ENCODE measurements around the gene SCAF1.

SCAF1 gene

GRCh38 chr19:49594993-49595818 is 46.8 kb upstream of the SCAF1 start:
- no peak for DNase-seq
- no peak overlapping the region for H2BK120ac ChIP-seq (ENCODE audit: low read depth, low read length)
- H3K4ac ChIP-seq (ENCODE audit: low read depth, low read length), result no peak overlapping the region
- H3K4me3 ChIP-seq (ENCODE audit: low read length), result no peak overlapping the region
- H3K56ac ChIP-seq (ENCODE audit: low read length), result no peak overlapping the region
- H3K27me3 ChIP-seq (ENCODE audit: insufficient read depth, low read length, poor library complexity), result no peaks in the 10 kb centered on the region
- H3K4me1 ChIP-seq (ENCODE audit: control insufficient read depth, low read depth, low read length), result no peaks in the 10 kb centered on the region
- peaks cover 13% of the 10 kb centered on the region for H3K79me1 ChIP-seq (ENCODE audit: low read length)
- H3K23ac ChIP-seq (ENCODE audit: low read length), result no peak overlapping the region
- WGBS (ENCODE audit: extremely low coverage, insufficient coverage, low lambda C conversion rate), result no CpG with 5 or more reads among the region's 35 CpGs
- H3K4me2 ChIP-seq (ENCODE audit: low read length), result no peak overlapping the region
- no peak overlapping the region for H3K27ac ChIP-seq (ENCODE audit: low read depth, low read length)
- no peak overlapping the region for H3K18ac ChIP-seq (ENCODE audit: low read length)
- H3K79me2 ChIP-seq (ENCODE audit: control insufficient read depth, insufficient read depth, low read length), result peaks cover 27% of the 10 kb centered on the region
- peaks cover 8% of the 10 kb centered on the region for H3K36me3 ChIP-seq (ENCODE audit: control insufficient read depth, insufficient read depth, low read length)
- H4K5ac ChIP-seq (ENCODE audit: low read length), result no peak overlapping the region
- H2BK15ac ChIP-seq (replicated peaks; ENCODE audit: low read depth), result no peak overlapping the region
- H4K8ac ChIP-seq (ENCODE audit: low read depth, low read length), result no peak overlapping the region
- H2AK5ac ChIP-seq (ENCODE audit: low read length), result no peak overlapping the region
- H3K9ac ChIP-seq (ENCODE audit: low read length), result no peak overlapping the region
- H2BK5ac ChIP-seq (ENCODE audit: low read length), result no peak overlapping the region

DNA sequence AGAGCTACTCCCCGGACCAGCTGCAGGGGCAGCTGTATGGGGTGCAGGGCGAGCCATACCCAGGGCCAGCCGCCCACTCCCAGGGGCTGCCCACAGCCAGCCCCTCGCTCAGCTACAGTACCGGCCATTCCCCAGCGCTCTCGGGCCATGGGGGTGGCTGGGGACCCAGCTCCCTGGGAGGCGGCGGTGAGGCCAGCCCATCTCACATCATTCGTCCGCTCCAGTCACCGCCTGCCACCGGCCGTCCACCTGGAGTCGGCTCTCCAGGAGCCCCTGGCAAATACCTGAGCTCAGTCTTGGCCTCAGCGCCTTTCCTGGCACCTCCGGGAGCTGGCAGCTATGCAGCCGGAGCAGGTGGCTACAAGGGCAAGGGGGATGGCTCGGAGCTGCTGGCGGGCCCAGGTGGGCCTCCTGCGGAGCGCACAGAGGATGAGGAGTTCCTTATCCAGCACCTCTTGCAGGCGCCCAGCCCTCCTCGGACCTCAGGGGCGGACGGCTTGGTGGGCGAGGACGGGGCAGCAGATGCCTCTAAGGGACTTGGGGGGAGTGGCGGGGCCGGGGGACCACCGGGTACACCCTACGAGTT is 46.1 kb upstream of the SCAF1 start:
- Histone ChIP-seq H3K18ac (ENCODE audit: low read length) (no peak overlapping the region), H3K36me3 (ENCODE audit: control insufficient read depth, insufficient read depth, low read length) (peaks cover 10% of the 10 kb centered on the region), H2BK120ac (ENCODE audit: low read depth, low read length) (no peak overlapping the region), H3K4ac (ENCODE audit: low read depth, low read length) (no peak overlapping the region), H4K8ac (ENCODE audit: low read depth, low read length) (no peak overlapping the region), H3K56ac (ENCODE audit: low read length) (no peak overlapping the region), H3K27me3 (ENCODE audit: insufficient read depth, low read length, poor library complexity) (no peaks in the 10 kb centered on the region), H2BK5ac (ENCODE audit: low read length) (no peak overlapping the region), H2AK5ac (ENCODE audit: low read length) (no peak overlapping the region), H3K4me2 (ENCODE audit: low read length) (no peak overlapping the region), H3K27ac (ENCODE audit: low read depth, low read length) (no peak overlapping the region), H3K9ac (ENCODE audit: low read length) (no peak overlapping the region), H3K4me1 (ENCODE audit: control insufficient read depth, low read depth, low read length) (no peaks in the 10 kb centered on the region), H4K5ac (ENCODE audit: low read length) (no peak overlapping the region), H3K79me2 (ENCODE audit: control insufficient read depth, insufficient read depth, low read length) (peaks cover 26% of the 10 kb centered on the region), H2BK15ac (replicated peaks; ENCODE audit: low read depth) (no peak overlapping the region), H3K79me1 (ENCODE audit: low read length) (peaks cover 13% of the 10 kb centered on the region), H3K4me3 (ENCODE audit: low read length) (no peak overlapping the region), H3K23ac (ENCODE audit: low read length) (no peak overlapping the region)
- WGBS (ENCODE audit: extremely low coverage, insufficient coverage, low lambda C conversion rate), result no CpG with 5 or more reads among the region's 32 CpGs
- DNase-seq, result no peak

GRCh38 chr19:49596407-49596806 is 45.6 kb upstream of the SCAF1 start:
- DNase-seq, result no peak
- Histone ChIP-seq H4K8ac (ENCODE audit: low read depth, low read length) (no peak overlapping the region), H3K23ac (ENCODE audit: low read length) (no peak overlapping the region)

DNA sequence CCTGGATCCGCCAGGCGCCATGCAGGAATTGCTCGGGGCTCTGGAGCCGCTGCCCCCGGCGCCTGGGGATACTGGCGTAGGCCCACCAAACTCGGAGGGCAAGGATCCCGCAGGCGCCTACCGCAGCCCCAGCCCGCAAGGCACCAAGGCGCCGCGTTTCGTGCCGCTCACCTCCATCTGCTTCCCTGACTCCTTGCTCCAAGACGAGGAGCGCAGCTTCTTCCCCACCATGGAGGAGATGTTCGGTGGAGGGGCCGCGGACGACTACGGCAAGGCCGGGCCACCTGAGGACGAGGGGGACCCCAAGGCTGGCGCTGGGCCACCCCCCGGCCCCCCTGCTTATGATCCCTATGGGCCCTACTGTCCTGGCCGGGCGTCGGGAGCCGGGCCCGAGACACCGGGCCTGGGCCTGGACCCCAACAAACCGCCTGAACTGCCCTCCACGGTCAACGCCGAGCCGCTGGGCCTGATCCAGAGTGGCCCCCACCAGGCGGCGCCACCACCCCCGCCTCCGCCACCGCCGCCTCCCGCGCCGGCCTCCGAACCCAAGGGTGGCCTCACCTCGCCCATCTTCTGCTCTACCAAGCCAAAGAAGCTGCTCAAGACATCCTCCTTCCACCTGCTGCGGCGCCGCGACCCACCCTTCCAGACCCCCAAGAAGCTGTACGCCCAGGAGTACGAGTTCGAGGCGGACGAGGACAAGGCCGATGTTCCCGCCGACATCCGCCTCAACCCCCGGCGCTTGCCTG is 44.9 kb upstream of the SCAF1 start:
- Histone ChIP-seq H3K23ac (ENCODE audit: low read length) (no peak overlapping the region), H3K4ac (ENCODE audit: low read depth, low read length) (no peak overlapping the region), H3K79me2 (ENCODE audit: control insufficient read depth, insufficient read depth, low read length) (peaks cover 28% of the 10 kb centered on the region), H3K9ac (ENCODE audit: low read length) (no peak overlapping the region), H3K4me1 (ENCODE audit: control insufficient read depth, low read depth, low read length) (no peaks in the 10 kb centered on the region), H3K79me1 (ENCODE audit: low read length) (peaks cover 15% of the 10 kb centered on the region), H2AK5ac (ENCODE audit: low read length) (no peak overlapping the region), H2BK5ac (ENCODE audit: low read length) (no peak overlapping the region), H3K4me3 (ENCODE audit: low read length) (no peak overlapping the region), H3K18ac (ENCODE audit: low read length) (no peak overlapping the region), H3K56ac (ENCODE audit: low read length) (no peak overlapping the region), H3K4me2 (ENCODE audit: low read length) (no peak overlapping the region), H4K5ac (ENCODE audit: low read length) (no peak overlapping the region), H4K8ac (ENCODE audit: low read depth, low read length) (no peak overlapping the region), H2BK15ac (replicated peaks; ENCODE audit: low read depth) (no peak overlapping the region), H3K27ac (ENCODE audit: low read depth, low read length) (no peak overlapping the region), H2BK120ac (ENCODE audit: low read depth, low read length) (no peak overlapping the region), H3K27me3 (ENCODE audit: insufficient read depth, low read length, poor library complexity) (no peaks in the 10 kb centered on the region), H3K36me3 (ENCODE audit: control insufficient read depth, insufficient read depth, low read length) (peaks cover 17% of the 10 kb centered on the region)
- no CpG with 5 or more reads among the region's 65 CpGs for WGBS (ENCODE audit: extremely low coverage, insufficient coverage, low lambda C conversion rate)
- no peak for DNase-seq

More at GRCh38 chr19:49596407-49596806, 45.6 kb upstream of the SCAF1 start:
- H3K4me2 ChIP-seq (ENCODE audit: low read length), result no peak overlapping the region
- H2BK120ac ChIP-seq (ENCODE audit: low read depth, low read length), result no peak overlapping the region
- no peaks in the 10 kb centered on the region for H3K4me1 ChIP-seq (ENCODE audit: control insufficient read depth, low read depth, low read length)
- H3K4me3 ChIP-seq (ENCODE audit: low read length), result no peak overlapping the region
- H3K4ac ChIP-seq (ENCODE audit: low read depth, low read length), result no peak overlapping the region
- H3K56ac ChIP-seq (ENCODE audit: low read length), result no peak overlapping the region
- peaks cover 15% of the 10 kb centered on the region for H3K79me1 ChIP-seq (ENCODE audit: low read length)
- H3K27me3 ChIP-seq (ENCODE audit: insufficient read depth, low read length, poor library complexity), result no peaks in the 10 kb centered on the region
- no CpG with 5 or more reads among the region's 15 CpGs for WGBS (ENCODE audit: extremely low coverage, insufficient coverage, low lambda C conversion rate)
- H3K18ac ChIP-seq (ENCODE audit: low read length), result no peak overlapping the region
- H3K79me2 ChIP-seq (ENCODE audit: control insufficient read depth, insufficient read depth, low read length), result peaks cover 29% of the 10 kb centered on the region
- peaks cover 12% of the 10 kb centered on the region for H3K36me3 ChIP-seq (ENCODE audit: control insufficient read depth, insufficient read depth, low read length)
- no peak overlapping the region for H4K5ac ChIP-seq (ENCODE audit: low read length)
- H3K27ac ChIP-seq (ENCODE audit: low read depth, low read length), result no peak overlapping the region
- no peak overlapping the region for H2AK5ac ChIP-seq (ENCODE audit: low read length)
- H2BK5ac ChIP-seq (ENCODE audit: low read length), result no peak overlapping the region
- no peak overlapping the region for H2BK15ac ChIP-seq (replicated peaks; ENCODE audit: low read depth)
- H3K9ac ChIP-seq (ENCODE audit: low read length), result no peak overlapping the region

GRCh38 chr19:49597703-49597974 is 44.4 kb upstream of the SCAF1 start:
- Histone ChIP-seq H4K8ac (ENCODE audit: low read depth, low read length) (no peak overlapping the region), H3K79me2 (ENCODE audit: control insufficient read depth, insufficient read depth, low read length) (peaks cover 23% of the 10 kb centered on the region), H2BK120ac (ENCODE audit: low read depth, low read length) (no peak overlapping the region), H3K36me3 (ENCODE audit: control insufficient read depth, insufficient read depth, low read length) (peaks cover 17% of the 10 kb centered on the region), H3K4me1 (ENCODE audit: control insufficient read depth, low read depth, low read length) (no peaks in the 10 kb centered on the region), H3K23ac (ENCODE audit: low read length) (no peak overlapping the region), H3K18ac (ENCODE audit: low read length) (no peak overlapping the region), H3K4ac (ENCODE audit: low read depth, low read length) (no peak overlapping the region), H3K27me3 (ENCODE audit: insufficient read depth, low read length, poor library complexity) (no peaks in the 10 kb centered on the region), H2BK5ac (ENCODE audit: low read length) (no peak overlapping the region), H4K5ac (ENCODE audit: low read length) (no peak overlapping the region), H2AK5ac (ENCODE audit: low read length) (no peak overlapping the region), H3K4me3 (ENCODE audit: low read length) (no peak overlapping the region), H3K9ac (ENCODE audit: low read length) (no peak overlapping the region), H2BK15ac (replicated peaks; ENCODE audit: low read depth) (no peak overlapping the region), H3K79me1 (ENCODE audit: low read length) (peaks cover 15% of the 10 kb centered on the region), H3K27ac (ENCODE audit: low read depth, low read length) (no peak overlapping the region), H3K4me2 (ENCODE audit: low read length) (no peak overlapping the region), H3K56ac (ENCODE audit: low read length) (no peak overlapping the region)
- DNase-seq, result no peak
- no CpG with 5 or more reads among the region's 29 CpGs for WGBS (ENCODE audit: extremely low coverage, insufficient coverage, low lambda C conversion rate)

Data from mesendoderm (in vitro differentiated cells).